HepG2 (cell line): ENCODE data around the gene MRPL50. TPM values are rescaled to one million over a fixed set of nuclear protein-coding genes. Genes with fewer than 3 reads are reported as not detected.
A peak's percentile ranks its signal among the peaks of the same experiment; 100 is the strongest.

Source experiments
- AGO2 ChIP-seq: fragments of 200-400 bp; formaldehyde crosslinking; optimal IDR thresholded peaks from 2 replicates; pipeline ENCODE3; 2017; ENCODE audit warnings: mild to moderate bottlenecking, low read depth, low read length, moderate library complexity
- ELF3 ChIP-seq: IDR thresholded peaks from 2 replicates; pipeline ENCODE4 v1.6.1; 2016; ENCODE audit warnings: missing genetic modification reagents, missing compliant biosample characterization
- HDAC1 ChIP-seq: sonication (generic); formaldehyde crosslinking; IDR thresholded peaks from 2 replicates; pipeline ENCODE4 v1.5.1; 2020; ENCODE audit warnings: mild to moderate bottlenecking, missing genetic modification reagents
- ISX ChIP-seq: sonication (generic); formaldehyde crosslinking; conservative IDR thresholded peaks from 2 replicates; pipeline ENCODE4 v1.5.0; 2020; ENCODE audit warnings: missing genetic modification reagents
- NFIB ChIP-seq: sonication (generic); formaldehyde crosslinking; IDR thresholded peaks from 2 replicates; pipeline ENCODE4 v1.9.0; 2021; ENCODE audit warnings: missing genetic modification reagents, mild to moderate bottlenecking, borderline replicate concordance
- PITX1 ChIP-seq: sonication (generic); formaldehyde crosslinking; IDR thresholded peaks from 2 replicates; pipeline ENCODE4 v1.5.1; 2020; ENCODE audit warnings: mild to moderate bottlenecking, missing genetic modification reagents
- ZFAT ChIP-seq: sonication (generic); formaldehyde crosslinking; conservative IDR thresholded peaks from 2 replicates; pipeline ENCODE4 v1.8.1; 2023; ENCODE audit warnings: missing genetic modification reagents, inconsistent platforms
- ZFP36L2 ChIP-seq: sonication (generic); formaldehyde crosslinking; IDR thresholded peaks from 2 replicates; pipeline ENCODE4 v1.4.0; 2020; ENCODE audit warnings: missing genetic modification reagents
- ZNF335 ChIP-seq: sonication (generic); formaldehyde crosslinking; IDR thresholded peaks from 2 replicates; pipeline ENCODE4 v1.4.0; 2020; ENCODE audit warnings: missing genetic modification reagents
- ZNF354B ChIP-seq: sonication (generic); formaldehyde crosslinking; IDR thresholded peaks from 2 replicates; pipeline ENCODE4 v1.8.0; 2022; ENCODE audit warnings: mild to moderate bottlenecking, missing genetic modification reagents
- ZNF451 ChIP-seq: sonication (generic); formaldehyde crosslinking; IDR thresholded peaks from 2 replicates; pipeline ENCODE4 v1.5.0; 2020; ENCODE audit warnings: mild to moderate bottlenecking, missing genetic modification reagents
- ZNF570 ChIP-seq: sonication (generic); formaldehyde crosslinking; IDR thresholded peaks from 2 replicates; pipeline ENCODE4 v1.4.0; 2020; ENCODE audit warnings: mild to moderate bottlenecking, missing genetic modification reagents, borderline replicate concordance
- ZNF720 ChIP-seq: sonication (generic); formaldehyde crosslinking; IDR thresholded peaks from 2 replicates; pipeline ENCODE4 v1.4.0; 2020; ENCODE audit warnings: missing genetic modification reagents
- ZNF850 ChIP-seq: sonication (generic); formaldehyde crosslinking; conservative IDR thresholded peaks from 2 replicates; pipeline ENCODE4 v1.9.0; 2021; ENCODE audit warnings: mild to moderate bottlenecking, missing genetic modification reagents
- polyA plus RNA-seq, 8 experiments: library from polyadenylated mRNA; depleted of rRNA in 3 of 8; stranded (reverse) in 7 of 8; unstranded in 1 of 8; fragments of >200 nt; fragmentation: Illumina TruSeq in 4 of 8; extraction: Trizol in 4 of 8; gene quantifications; 2 replicates each; pipeline versions ENCODE4 v1.2.1 to v1.2.3, GENCODE V29; 2011 to 2016; ENCODE audit warnings: low read depth in 4 of 8, missing spikeins in 1 of 8, mixed read lengths in 1 of 8; ENCODE audit not compliant: insufficient read depth in 1 of 8
- total RNA-seq, 5 experiments: library from RNA; depleted of rRNA; stranded (reverse); fragments of >200 nt; fragmentation: Illumina TruSeq; extraction: Trizol; gene quantifications; 2 replicates each; pipeline ENCODE4 v1.2.3, GENCODE V29; 2016; ENCODE audit warnings: low read depth in 1 of 5
- TF ChIP-seq, protein P1 (sequence below): sonication (generic); formaldehyde crosslinking; IDR thresholded peaks from 2 replicates; pipeline ENCODE4 v1.5.0; 2020; ENCODE audit warnings: missing genetic modification reagents
- TF ChIP-seq, protein P2 (sequence below): IDR thresholded peaks from 2 replicates; pipeline ENCODE4 v1.6.1; 2016; ENCODE audit warnings: missing compliant biosample characterization, missing genetic modification reagents, borderline replicate concordance
- TF ChIP-seq, protein P3 (sequence below): sonication (generic); formaldehyde crosslinking; IDR thresholded peaks from 2 replicates; pipeline ENCODE4 v1.4.0; 2020; ENCODE audit warnings: mild to moderate bottlenecking, missing genetic modification reagents
- TF ChIP-seq, protein P4 (sequence below): sonication (generic); formaldehyde crosslinking; IDR thresholded peaks from 2 replicates; pipeline ENCODE4 v1.4.0; 2020; ENCODE audit warnings: missing genetic modification reagents, borderline replicate concordance
- TF ChIP-seq, protein P5 (sequence below): IDR thresholded peaks from 2 replicates; pipeline ENCODE4 v1.6.1; 2016; ENCODE audit warnings: control low read depth
- TF ChIP-seq, protein P6 (sequence below): sonication (generic); formaldehyde crosslinking; IDR thresholded peaks from 2 replicates; pipeline ENCODE4 v1.8.0; 2022; ENCODE audit warnings: mild to moderate bottlenecking, missing genetic modification reagents, moderate library complexity

Gene MRPL50
- total and polyA plus RNA-seq, 2 of the 13 experiments (the other 11 are each of a cell fraction or from before 2014, with no cell fraction given), result 37.1 to 70.0 TPM

DNA sequence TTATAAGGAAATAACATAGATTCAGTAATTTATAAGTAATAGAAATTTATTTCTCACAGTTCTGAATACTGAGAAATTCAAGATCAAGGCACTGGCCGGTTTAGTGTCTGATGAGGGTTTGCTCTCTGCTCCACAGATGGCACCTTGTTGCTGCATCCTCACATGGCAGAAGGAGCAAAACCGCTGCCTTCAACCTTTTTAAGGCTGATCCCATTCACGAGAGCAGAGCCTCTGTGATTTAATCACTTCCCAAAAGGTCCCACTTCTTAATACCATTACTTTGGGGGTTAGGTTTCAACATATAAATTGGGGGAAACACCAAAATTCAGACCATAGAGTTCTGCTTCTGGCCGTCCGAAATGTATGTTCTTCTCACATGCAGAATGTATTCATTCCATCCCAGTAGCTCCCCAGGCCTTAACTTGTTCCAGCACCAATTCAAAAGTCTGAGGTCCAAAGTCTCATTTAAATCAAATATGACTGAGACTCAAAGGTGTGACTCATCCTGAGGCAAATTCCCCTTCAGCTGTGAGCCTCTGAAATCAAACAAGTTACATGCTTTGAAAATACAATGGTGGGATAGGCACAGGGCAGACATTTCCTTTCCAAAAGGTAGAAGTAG, 44.2 kb downstream of the MRPL50 start (continued):
- TF ChIP-seq ISX (no peak), PITX1 (CRISPR knock-in tag) (no peak; the same call in 1 of the 2 replicates), ZFAT (CRISPR knock-in tag) (no peak), HDAC1 (CRISPR knock-in tag) (peak; percentile 80), NFIB (CRISPR knock-in tag) (no peak), ZNF451 (CRISPR knock-in tag) (no peak), ZNF354B (CRISPR knock-in tag) (no peak), ZFP36L2 (no peak), ELF3 (CRISPR knock-in tag) (peak; percentile 86), ZNF720 (CRISPR knock-in tag) (no peak), ZNF850 (CRISPR knock-in tag) (0 out of 2 replicates have a peak, but pooled peaks have one; percentile 66), ZNF335 (peak; percentile 64; the same call in 1 of the 2 replicates), ZNF570 (CRISPR knock-in tag) (no peak), AGO2 (no peak)
- TF ChIP-seq, protein P1, sequence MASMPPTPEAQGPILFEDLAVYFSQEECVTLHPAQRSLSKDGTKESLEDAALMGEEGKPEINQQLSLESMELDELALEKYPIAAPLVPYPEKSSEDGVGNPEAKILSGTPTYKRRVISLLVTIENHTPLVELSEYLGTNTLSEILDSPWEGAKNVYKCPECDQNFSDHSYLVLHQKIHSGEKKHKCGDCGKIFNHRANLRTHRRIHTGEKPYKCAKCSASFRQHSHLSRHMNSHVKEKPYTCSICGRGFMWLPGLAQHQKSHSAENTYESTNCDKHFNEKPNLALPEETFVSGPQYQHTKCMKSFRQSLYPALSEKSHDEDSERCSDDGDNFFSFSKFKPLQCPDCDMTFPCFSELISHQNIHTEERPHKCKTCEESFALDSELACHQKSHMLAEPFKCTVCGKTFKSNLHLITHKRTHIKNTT (CRISPR knock-in tag), result no peak
- TF ChIP-seq, protein P2, sequence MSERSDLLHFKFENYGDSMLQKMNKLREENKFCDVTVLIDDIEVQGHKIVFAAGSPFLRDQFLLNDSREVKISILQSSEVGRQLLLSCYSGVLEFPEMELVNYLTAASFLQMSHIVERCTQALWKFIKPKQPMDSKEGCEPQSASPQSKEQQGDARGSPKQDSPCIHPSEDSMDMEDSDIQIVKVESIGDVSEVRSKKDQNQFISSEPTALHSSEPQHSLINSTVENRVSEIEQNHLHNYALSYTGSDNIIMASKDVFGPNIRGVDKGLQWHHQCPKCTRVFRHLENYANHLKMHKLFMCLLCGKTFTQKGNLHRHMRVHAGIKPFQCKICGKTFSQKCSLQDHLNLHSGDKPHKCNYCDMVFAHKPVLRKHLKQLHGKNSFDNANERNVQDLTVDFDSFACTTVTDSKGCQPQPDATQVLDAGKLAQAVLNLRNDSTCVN (CRISPR knock-in tag), result no peak; the same call in 1 of the 2 replicates
- TF ChIP-seq, protein P3, sequence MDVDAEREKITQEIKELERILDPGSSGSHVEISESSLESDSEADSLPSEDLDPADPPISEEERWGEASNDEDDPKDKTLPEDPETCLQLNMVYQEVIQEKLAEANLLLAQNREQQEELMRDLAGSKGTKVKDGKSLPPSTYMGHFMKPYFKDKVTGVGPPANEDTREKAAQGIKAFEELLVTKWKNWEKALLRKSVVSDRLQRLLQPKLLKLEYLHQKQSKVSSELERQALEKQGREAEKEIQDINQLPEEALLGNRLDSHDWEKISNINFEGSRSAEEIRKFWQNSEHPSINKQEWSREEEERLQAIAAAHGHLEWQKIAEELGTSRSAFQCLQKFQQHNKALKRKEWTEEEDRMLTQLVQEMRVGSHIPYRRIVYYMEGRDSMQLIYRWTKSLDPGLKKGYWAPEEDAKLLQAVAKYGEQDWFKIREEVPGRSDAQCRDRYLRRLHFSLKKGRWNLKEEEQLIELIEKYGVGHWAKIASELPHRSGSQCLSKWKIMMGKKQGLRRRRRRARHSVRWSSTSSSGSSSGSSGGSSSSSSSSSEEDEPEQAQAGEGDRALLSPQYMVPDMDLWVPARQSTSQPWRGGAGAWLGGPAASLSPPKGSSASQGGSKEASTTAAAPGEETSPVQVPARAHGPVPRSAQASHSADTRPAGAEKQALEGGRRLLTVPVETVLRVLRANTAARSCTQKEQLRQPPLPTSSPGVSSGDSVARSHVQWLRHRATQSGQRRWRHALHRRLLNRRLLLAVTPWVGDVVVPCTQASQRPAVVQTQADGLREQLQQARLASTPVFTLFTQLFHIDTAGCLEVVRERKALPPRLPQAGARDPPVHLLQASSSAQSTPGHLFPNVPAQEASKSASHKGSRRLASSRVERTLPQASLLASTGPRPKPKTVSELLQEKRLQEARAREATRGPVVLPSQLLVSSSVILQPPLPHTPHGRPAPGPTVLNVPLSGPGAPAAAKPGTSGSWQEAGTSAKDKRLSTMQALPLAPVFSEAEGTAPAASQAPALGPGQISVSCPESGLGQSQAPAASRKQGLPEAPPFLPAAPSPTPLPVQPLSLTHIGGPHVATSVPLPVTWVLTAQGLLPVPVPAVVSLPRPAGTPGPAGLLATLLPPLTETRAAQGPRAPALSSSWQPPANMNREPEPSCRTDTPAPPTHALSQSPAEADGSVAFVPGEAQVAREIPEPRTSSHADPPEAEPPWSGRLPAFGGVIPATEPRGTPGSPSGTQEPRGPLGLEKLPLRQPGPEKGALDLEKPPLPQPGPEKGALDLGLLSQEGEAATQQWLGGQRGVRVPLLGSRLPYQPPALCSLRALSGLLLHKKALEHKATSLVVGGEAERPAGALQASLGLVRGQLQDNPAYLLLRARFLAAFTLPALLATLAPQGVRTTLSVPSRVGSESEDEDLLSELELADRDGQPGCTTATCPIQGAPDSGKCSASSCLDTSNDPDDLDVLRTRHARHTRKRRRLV, result no peak
- TF ChIP-seq, protein P4, sequence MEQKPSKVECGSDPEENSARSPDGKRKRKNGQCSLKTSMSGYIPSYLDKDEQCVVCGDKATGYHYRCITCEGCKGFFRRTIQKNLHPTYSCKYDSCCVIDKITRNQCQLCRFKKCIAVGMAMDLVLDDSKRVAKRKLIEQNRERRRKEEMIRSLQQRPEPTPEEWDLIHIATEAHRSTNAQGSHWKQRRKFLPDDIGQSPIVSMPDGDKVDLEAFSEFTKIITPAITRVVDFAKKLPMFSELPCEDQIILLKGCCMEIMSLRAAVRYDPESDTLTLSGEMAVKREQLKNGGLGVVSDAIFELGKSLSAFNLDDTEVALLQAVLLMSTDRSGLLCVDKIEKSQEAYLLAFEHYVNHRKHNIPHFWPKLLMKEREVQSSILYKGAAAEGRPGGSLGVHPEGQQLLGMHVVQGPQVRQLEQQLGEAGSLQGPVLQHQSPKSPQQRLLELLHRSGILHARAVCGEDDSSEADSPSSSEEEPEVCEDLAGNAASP, result peak; percentile 77; the same call in 1 of the 2 replicates
- TF ChIP-seq, protein P5, sequence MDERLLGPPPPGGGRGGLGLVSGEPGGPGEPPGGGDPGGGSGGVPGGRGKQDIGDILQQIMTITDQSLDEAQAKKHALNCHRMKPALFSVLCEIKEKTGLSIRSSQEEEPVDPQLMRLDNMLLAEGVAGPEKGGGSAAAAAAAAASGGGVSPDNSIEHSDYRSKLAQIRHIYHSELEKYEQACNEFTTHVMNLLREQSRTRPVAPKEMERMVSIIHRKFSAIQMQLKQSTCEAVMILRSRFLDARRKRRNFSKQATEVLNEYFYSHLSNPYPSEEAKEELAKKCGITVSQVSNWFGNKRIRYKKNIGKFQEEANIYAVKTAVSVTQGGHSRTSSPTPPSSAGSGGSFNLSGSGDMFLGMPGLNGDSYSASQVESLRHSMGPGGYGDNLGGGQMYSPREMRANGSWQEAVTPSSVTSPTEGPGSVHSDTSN (CRISPR knock-in tag), result no peak
- TF ChIP-seq, protein P6, sequence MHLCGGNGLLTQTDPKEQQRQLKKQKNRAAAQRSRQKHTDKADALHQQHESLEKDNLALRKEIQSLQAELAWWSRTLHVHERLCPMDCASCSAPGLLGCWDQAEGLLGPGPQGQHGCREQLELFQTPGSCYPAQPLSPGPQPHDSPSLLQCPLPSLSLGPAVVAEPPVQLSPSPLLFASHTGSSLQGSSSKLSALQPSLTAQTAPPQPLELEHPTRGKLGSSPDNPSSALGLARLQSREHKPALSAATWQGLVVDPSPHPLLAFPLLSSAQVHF (CRISPR knock-in tag), result no peak
